Spinal cord (tissue), 10 donors: ENCODE results near the gene KLHDC3. TPM values are rescaled to one million over a fixed set of nuclear protein-coding genes. Genes with fewer than 3 reads are reported as not detected.

Experiments used
- DNase-seq, 6 donors: peaks; one replicate each; pipeline versions ENCODE4 v3.0.0 to v3.0.0-alpha.2; 2013 to 2015; ENCODE audit warnings: low spot score in 6 of 6, low read depth in 4 of 6
- H3K27ac ChIP-seq: one replicate; pipeline ENCODE4 v1.5.1; 2013; ENCODE audit warnings: low read depth, low read length, control low read depth
- H3K27me3 ChIP-seq: one replicate; pipeline ENCODE4 v1.6.1; 2013; ENCODE audit warnings: low read length; ENCODE audit not compliant: control insufficient read depth, insufficient read depth
- H3K36me3 ChIP-seq: one replicate; pipeline ENCODE4 v1.6.1; 2013; ENCODE audit warnings: low read length; ENCODE audit not compliant: control insufficient read depth, insufficient read depth
- H3K4me1 ChIP-seq: one replicate; pipeline ENCODE4 v1.6.1; 2013; ENCODE audit warnings: low read length; ENCODE audit not compliant: control insufficient read depth, insufficient read depth
- H3K4me3 ChIP-seq: one replicate; pipeline ENCODE4 v1.5.1; 2013; ENCODE audit warnings: low read depth, low read length, control low read depth
- H3K9me3 ChIP-seq: one replicate; pipeline ENCODE4 v1.6.1; 2013; ENCODE audit warnings: low read length; ENCODE audit not compliant: control insufficient read depth, insufficient read depth
- WGBS: methylation state at CpG from one replicate; pipeline ENCODE4 v1.1.5; 2013; ENCODE audit warnings: missing lambda C conversion rate; ENCODE audit not compliant: insufficient coverage; 5-methylcytosine and 5-hydroxymethylcytosine counted together
- long read RNA-seq, 4 donors: transcript quantifications; one replicate each; lab custom pipeline, GENCODE V29; 2026
- polyA plus RNA-seq, 2 donors: library from polyadenylated mRNA; unstranded; fragments of 120-200 nt; gene quantifications; one replicate each; pipeline ENCODE4 v1.2.1, GENCODE V29; 2013; ENCODE audit not compliant: insufficient read length in 2 of 2
- total RNA-seq, 2 donors: library from RNA; depleted of rRNA in 1 of 2; stranded (reverse); fragments of 120-200 nt in 1 of 2; fragments of >200 nt in 1 of 2; gene quantifications; one replicate each; pipeline versions ENCODE4 v1.2.3 to v1.2.4, GENCODE V29; 2013 to 2014
- donor health status: healthy.

Gene KLHDC3
- total RNA-seq (100 to 1,000 TPM; 106 to 121 TPM), polyA plus RNA-seq (100 to 1,000 TPM; 133 to 136 TPM)
- long read RNA-seq, donor 1, transcript KLHDC3-202 (11 exons, 1,909 nt), result major isoform, 52 of 52 reads
- long read RNA-seq, donor 1, partial matches to known transcripts, result 0 of 52 reads
- long read RNA-seq, donor 1, other reads (novel, unspliced or antisense), result 0 of 52 reads
- long read RNA-seq, donor 2, transcript KLHDC3-202 (11 exons, 1,909 nt), result major isoform, 18 of 29 reads
- long read RNA-seq, donor 2, partial matches to known transcripts, result 11 of 29 reads
- long read RNA-seq, donor 2, other reads (novel, unspliced or antisense), result 0 of 29 reads
- long read RNA-seq, donor 3, transcript KLHDC3-202 (11 exons, 1,909 nt), result major isoform, 23 of 39 reads
- long read RNA-seq, donor 3, partial matches to known transcripts, result 16 of 39 reads
- long read RNA-seq, donor 3, other reads (novel, unspliced or antisense), result 0 of 39 reads
- long read RNA-seq, donor 4, transcript KLHDC3-202 (11 exons, 1,909 nt), result major isoform, 57 of 68 reads
- long read RNA-seq, donor 4, partial matches to known transcripts, result 11 of 68 reads
- long read RNA-seq, donor 4, other reads (novel, unspliced or antisense), result 0 of 68 reads

GRCh38 chr6:43013843-43014433, at the start of gene KLHDC3, which contains the start of gene MEA1:
Gene KLHDC3 (plus strand): TSS chr6:43014249. CDS start chr6:43017193, 2,944 bp downstream.
Gene MEA1 (minus strand): TSS chr6:43013946. CDS start chr6:43013813, 133 bp downstream.
- Histone ChIP-seq H3K4me1 (peaks cover 51% of the 10 kb centered on the region), H3K27me3 (no peaks in the 10 kb centered on the region), H3K4me3 (peak within 1 kb of the TSS; percentile 76), H3K27ac (peak within 1 kb of the TSS; percentile 81), H3K9me3 (no peaks in the 10 kb centered on the region), H3K36me3 (peaks cover 60% of the 10 kb centered on the region)
- WGBS, result under 1% methylated on average over 51 of the region's 51 CpGs
- DNase-seq, result peak; percentile 97 to 100 (median 99)

- no peaks in the 10 kb centered on the region for H3K4me1 ChIP-seq
- no peaks in the 10 kb centered on the region for H3K27me3 ChIP-seq
- H3K36me3 ChIP-seq, result peaks cover 84% of the 10 kb centered on the region
- 67% methylated on average over 6 of the region's 7 CpGs for WGBS
- no peak overlapping the region for H3K4me3 ChIP-seq
- no peak overlapping the region for H3K27ac ChIP-seq
- DNase-seq, result no peak
- no peaks in the 10 kb centered on the region for H3K9me3 ChIP-seq
These were observed 47.5 kb upstream of the KLHDC3 start for GRCh38 chr6:42966571-42966970.

GRCh38 chr6:42967228-42967627, 46.8 kb upstream of the KLHDC3 start:
- Histone ChIP-seq H3K36me3 (peaks cover 78% of the 10 kb centered on the region), H3K27me3 (no peaks in the 10 kb centered on the region), H3K4me1 (no peaks in the 10 kb centered on the region), H3K4me3 (no peak overlapping the region), H3K27ac (no peak overlapping the region), H3K9me3 (no peaks in the 10 kb centered on the region)
- no peak for DNase-seq
- 91% methylated on average over 11 of the region's 11 CpGs for WGBS

- peaks cover 71% of the 10 kb centered on the region for H3K36me3 ChIP-seq
- 89% methylated on average over 6 of the region's 12 CpGs for WGBS
These were observed 45.8 kb upstream of the KLHDC3 start for GRCh38 chr6:42968126-42968701.

GRCh38 chr6:42968783-42969182, 45.3 kb upstream of the KLHDC3 start:
- WGBS, result 97% methylated on average over 3 of the region's 4 CpGs
- no peak overlapping the region for H3K4me3 ChIP-seq
- H3K9me3 ChIP-seq, result no peaks in the 10 kb centered on the region
- peaks cover 71% of the 10 kb centered on the region for H3K36me3 ChIP-seq
- DNase-seq, result no peak
- no peaks in the 10 kb centered on the region for H3K4me1 ChIP-seq
- H3K27ac ChIP-seq, result no peak overlapping the region
- H3K27me3 ChIP-seq, result no peaks in the 10 kb centered on the region

More at GRCh38 chr6:42968126-42968701, 45.8 kb upstream of the KLHDC3 start:
- no peak overlapping the region for H3K4me3 ChIP-seq
- no peaks in the 10 kb centered on the region for H3K27me3 ChIP-seq
- no peak overlapping the region for H3K27ac ChIP-seq
- DNase-seq, result no peak
- H3K9me3 ChIP-seq, result no peaks in the 10 kb centered on the region
- H3K4me1 ChIP-seq, result no peaks in the 10 kb centered on the region

- H3K27me3 ChIP-seq, result no peaks in the 10 kb centered on the region
- WGBS, result 100% methylated on average over 1 of the region's 2 CpGs
- no peaks in the 10 kb centered on the region for H3K9me3 ChIP-seq
- no peak overlapping the region for H3K4me3 ChIP-seq
- DNase-seq, result no peak
- peaks cover 66% of the 10 kb centered on the region for H3K36me3 ChIP-seq
- no peaks in the 10 kb centered on the region for H3K4me1 ChIP-seq
- H3K27ac ChIP-seq, result no peak overlapping the region
These were observed 44.6 kb upstream of the KLHDC3 start for GRCh38 chr6:42969431-42969830.

- no CpG with 5 or more reads among the region's 4 CpGs for WGBS
- no peak for DNase-seq
- Histone ChIP-seq H3K4me3 (no peak overlapping the region), H3K27ac (no peak overlapping the region), H3K36me3 (peaks cover 64% of the 10 kb centered on the region), H3K4me1 (no peaks in the 10 kb centered on the region), H3K27me3 (no peaks in the 10 kb centered on the region), H3K9me3 (no peaks in the 10 kb centered on the region)
These were observed 44.1 kb upstream of the KLHDC3 start for GRCh38 chr6:42969934-42970333.

- Histone ChIP-seq H3K9me3 (no peaks in the 10 kb centered on the region), H3K36me3 (peaks cover 53% of the 10 kb centered on the region), H3K27ac (no peak overlapping the region), H3K4me3 (no peak overlapping the region), H3K4me1 (no peaks in the 10 kb centered on the region), H3K27me3 (no peaks in the 10 kb centered on the region)
- WGBS, result no CpG with 5 or more reads among the region's 4 CpGs
- no peak for DNase-seq
These were observed 43.0 kb upstream of the KLHDC3 start for GRCh38 chr6:42970871-42971612.

GRCh38 chr6:42971746-42972327, 42.2 kb upstream of the KLHDC3 start:
- DNase-seq, result no peak
- WGBS, result 88% methylated on average over 3 of the region's 3 CpGs
- H3K27me3 ChIP-seq, result no peaks in the 10 kb centered on the region
- no peaks in the 10 kb centered on the region for H3K9me3 ChIP-seq
- H3K4me1 ChIP-seq, result no peaks in the 10 kb centered on the region
- no peak overlapping the region for H3K4me3 ChIP-seq
- H3K36me3 ChIP-seq, result peaks cover 45% of the 10 kb centered on the region
- no peak overlapping the region for H3K27ac ChIP-seq
